SHP77 treated with DMSO at 0.1 percent for 48 hours (cell line): ENCODE results near the gene MIB1.

Experiments
- DNase-seq: peaks from one replicate; lab custom pipeline; 2025; lab: John Stamatoyannopoulos, UW

Gene MIB1

DNA sequence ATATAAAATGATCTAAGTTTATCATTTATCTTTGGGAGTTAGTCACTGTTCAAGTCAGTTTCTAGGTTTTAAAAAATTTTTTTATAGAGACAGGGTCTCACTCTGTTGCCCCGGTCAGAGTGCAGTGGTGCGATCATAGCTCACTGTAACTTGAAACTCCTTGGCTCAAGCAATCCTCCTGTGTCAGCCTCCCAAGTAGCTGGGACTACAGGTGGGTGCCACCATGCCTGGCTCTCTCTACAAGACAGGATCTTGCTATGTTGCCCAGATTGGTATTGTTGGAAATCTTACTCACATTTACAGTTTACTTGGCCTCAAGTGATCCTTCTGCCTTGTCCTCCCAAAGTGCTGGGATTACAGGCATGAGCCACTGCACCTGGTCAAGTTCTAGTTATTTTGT is 74.5 kb downstream of the MIB1 start:
- DNase-seq, result no peak

DNA sequence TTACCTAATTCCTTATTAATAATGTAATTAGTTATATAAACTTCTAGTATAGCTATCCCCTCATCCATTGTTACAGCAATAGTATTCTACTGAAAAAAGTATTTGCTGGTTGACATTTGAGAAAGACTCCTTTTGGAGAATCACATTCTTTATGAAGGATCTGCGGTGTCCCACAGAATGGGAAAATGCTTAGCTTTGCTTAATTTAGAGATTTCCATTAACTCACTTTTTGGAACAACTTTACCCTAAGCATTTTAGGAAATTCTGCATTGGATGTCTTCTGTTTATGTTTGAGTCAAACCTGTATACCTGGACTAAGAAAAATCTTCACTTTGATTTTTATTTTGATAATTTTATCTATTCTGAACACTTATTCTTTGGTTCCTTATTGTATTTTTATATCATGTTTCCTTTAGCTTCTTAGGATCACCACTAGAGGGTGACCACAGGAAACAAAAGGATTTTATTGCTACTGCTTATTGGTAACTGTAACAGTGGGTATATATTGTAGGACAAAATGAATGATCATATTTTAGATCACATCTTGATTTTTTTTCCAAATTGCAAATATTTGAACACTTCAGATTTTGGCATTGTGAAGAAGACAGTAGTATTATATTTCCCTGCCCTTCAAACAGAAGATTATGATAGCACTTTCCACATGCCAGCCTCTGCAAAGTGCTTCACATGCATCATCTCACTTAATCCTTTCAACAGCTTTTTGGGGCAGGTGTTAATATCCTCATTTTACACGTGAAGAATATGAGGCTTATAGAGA is 79.6 kb downstream of the MIB1 start:
- DNase-seq, result no peak

DNA sequence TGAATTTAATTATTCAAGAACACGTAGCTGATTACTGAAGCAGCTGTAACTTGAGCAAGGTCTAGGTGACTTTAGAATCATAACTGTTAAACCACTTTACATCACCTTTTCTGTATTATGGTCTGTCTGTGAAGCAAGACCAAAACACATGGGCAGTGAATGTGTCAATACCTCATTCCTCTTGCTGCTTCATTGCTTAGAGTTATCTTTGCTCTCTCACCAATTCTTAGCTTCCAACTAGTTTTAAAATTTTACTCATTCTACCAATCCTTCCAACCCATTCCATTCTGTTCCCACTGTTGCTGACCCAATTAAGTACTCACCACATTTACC is 80.2 kb downstream of the MIB1 start:
- no peak for DNase-seq

DNA sequence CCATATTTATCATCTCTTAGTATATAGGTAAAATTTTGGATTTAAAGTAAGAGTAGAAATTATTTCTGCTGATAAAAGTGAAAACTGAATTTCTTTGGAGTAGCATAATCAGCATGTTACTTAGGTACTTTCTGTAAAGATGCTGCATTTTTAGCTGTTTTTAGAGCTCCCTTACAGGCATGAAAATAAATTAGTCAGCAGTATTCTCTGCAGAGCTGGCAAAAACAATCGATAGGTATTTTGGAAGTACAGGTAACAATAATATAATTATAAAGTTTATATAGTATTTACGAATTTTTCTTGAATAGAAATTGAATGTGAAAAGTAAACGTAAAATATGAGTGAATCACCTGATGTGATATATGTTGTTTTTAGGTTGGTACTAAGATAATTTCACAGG is 83.3 kb downstream of the MIB1 start:
- no peak for DNase-seq

DNA sequence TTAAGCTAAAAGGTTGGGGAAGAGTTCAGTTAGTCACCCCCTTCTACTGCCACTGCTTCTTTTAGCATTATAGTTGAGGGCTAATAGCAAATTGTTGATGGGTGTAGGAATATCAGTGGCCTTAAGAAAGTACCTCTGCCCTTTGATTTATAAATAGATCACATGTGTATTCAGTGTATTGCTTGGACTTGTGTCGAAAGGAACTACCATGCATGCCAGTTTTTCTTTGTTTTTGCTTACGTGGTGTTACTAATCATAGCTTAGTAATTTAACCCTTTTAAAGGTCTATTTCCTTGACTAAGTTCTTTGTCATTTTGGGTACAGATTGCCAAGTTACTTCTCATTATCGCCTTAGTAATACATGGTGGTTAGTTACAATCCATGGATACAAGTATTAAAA is 85.6 kb downstream of the MIB1 start:
- no peak for DNase-seq

DNA sequence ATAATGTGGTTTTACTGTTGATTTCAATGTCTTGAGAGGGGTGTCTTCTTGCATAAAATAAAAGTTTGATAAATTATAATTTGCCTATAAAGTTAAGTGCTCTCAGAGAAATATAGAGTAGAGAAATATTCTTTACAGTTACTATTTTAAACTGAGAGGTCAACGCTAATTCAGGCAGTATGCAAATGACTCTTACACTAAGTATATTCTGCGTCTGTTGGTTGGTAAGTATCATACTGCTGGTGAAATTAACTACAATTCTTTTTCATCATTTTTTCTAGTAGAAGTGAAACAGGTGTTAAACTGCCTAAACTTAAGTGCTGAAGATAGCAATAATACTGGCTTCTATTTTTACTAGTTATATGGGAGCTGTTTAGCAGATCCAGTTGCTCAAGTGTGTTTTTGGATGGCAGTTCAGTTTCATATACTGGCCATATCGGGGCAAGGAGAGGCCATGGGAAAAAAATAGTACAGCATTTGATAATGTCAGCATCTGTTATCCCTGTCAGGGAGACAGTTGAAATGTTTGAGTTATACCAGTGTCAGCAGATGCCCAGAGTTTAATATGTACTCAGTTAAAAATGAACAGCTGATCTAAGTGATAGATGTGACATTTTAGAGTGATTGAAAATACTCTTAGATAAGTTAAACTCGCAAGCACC is 86.2 kb downstream of the MIB1 start:
- no peak for DNase-seq

DNA sequence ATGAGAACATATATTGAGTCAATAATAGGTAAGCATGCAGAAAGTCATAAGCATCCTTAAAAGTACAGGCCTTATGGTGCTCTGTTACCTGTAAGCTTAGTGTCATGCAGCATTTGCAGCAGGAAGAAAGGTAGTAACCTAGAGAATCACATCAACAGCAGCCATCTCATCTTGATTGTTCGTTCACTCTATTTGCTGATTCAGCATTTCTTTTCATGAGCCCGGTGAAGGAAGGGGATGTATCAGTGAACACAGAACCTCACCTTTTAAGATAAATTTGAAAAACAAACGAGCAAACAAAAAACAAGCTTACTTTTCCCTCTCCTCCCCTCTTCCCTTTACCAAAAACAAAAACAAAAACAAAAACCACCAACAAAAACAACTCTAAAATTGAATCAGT is 89.9 kb downstream of the MIB1 start:
- DNase-seq, result no peak

DNA sequence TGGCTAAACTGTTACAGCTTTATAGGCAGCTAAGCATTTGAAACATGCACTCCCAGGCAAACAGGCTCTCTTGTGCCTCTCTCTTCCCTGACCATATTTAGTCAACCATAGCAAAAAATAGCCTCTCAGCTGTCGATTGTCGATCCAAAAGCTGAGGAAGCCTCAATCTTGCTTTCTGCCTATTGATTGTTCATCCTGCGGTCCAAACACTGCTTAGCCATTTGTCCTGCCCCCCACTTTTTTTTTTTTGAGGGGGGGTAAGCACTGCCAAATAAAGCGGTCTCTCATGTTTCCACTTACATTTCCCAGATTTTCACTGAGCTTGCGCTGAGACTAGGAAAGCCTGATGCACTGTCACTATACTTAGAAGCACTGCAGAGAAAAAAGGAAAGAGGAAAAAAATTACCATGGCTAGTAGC is 90.8 kb downstream of the MIB1 start:
- no peak for DNase-seq

DNA sequence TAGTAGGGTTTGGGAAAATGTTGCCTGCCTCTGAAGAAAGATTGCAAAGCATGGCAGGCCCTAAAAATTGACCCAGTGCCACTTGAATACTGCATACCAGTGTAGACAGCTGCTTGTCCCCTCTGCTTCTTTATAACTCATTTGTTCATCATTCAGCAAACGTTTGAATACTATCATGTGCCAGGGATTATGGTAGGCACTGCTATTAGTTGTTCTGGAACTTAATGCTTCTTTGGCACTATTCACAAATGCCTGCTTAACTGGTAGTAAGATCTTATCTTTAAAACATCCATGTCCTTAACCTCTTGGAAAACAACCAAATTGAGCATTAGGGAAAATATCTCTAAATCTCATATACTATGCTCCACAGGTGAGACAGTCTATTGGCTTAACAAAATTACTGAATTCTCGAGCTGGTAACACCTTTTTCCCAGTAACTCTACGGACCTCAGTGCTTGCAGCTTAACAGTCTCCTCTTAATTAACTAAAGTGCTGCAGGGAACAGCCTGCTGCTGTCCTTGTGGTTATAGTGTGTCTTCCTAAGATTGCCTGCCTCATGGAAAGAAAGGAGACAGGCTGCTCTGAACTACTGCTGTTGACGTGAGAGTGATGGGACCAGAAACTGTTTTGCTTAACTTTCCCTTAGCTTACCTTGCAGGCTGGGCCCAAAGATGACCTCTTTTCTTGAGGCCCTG is 93.2 kb downstream of the MIB1 start:
- no peak for DNase-seq

DNA sequence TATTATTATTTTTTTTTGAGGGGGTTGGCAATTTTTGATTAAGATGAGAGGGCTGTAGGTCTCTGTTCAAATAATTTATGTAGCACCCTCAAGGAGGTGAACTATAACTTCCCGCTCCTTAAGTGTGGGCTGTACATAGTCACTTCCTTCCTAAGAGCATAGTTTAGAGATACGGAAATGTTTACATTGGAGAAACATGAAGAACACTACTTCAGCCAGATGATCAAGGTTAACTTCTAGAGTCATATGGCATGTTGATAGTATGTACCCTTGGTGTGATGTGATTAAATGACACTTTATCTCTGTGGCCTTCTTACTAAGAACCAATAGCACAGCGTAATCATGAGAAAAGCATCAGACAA is 93.7 kb downstream of the MIB1 start:
- no peak for DNase-seq

DNA sequence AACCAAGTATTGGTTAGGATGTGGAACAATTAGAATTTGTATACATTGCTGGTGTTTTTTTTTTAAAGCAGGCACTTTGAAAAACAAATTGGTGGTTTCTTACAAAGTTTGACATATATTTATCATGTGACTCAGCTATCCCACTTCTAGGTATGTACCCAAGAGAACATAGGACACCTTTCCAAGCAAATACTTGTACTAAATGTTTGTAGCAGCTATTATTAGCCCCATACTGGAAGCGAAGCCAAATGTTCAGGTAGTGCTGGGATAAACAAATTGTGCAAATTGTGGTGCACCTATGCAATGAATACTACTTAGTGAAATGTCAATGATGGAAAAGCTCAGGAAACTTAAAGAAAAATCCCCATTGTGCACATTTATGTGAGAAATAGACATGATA is 101.0 kb downstream of the MIB1 start:
- no peak for DNase-seq

DNA sequence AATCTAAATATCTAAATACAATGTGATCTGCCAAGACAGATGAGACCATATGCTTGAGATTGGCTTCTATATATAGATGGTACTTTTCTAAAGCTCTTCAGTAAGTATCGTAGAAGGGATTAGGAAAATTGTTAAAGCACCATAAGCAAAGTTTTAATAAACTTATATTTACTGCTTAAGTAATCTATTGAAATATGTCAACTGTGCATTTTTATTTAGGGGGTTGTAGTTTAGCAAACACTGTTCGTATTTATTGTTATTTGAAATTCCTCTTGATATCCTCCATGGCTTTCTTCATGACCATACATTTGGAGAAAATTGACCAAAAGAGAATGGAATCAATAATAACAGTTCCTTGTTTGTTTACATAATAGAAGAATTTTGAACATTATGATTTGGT is 102.7 kb downstream of the MIB1 start:
- DNase-seq, result no peak

DNA sequence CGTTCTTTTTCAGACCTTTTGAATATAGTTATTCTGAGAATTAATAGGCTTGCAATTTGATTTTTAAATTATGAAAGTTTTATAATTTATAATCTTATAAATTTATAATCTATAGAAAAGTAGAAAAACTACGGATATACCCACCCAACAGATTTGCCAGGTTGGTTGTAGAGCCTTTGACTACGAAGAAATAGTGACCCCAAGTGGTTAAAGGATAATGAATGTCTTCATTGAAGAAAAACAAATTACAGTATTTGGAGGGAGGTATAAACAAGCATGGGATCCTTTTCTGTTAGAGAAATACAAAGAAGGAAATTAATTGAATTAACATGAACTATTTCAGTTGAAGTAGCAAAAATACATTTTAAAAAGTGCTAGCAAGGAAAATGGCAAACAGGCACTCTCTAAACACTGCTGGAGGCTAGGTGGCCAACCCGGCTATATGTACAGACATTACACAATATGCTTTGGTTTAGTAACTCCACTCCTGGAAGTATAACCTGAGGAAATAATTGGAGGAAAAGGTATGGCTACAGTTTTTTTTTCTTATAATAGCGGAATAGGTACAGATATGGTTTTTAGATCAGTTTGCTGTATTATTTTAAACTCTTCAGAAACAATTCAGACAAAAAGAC is 110.9 kb downstream of the MIB1 start:
- DNase-seq, result no peak

DNA sequence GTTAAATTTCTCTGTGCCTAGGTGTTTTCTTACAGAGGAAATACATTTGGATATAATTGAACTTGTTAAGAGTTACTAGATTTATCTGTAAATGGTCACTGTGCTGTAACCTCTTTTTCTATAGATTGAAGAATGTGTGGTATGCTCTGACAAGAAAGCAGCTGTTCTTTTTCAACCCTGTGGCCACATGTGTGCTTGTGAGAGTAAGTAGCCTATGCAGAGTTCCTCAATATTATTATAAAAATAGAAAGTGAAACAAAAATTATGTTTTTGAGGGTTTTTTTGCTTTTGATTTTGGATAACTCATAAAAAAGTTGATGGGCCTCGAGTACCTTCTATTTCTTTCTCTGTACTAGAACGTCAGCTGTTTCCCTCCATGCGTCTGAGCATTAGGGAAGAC is 112.4 kb downstream of the MIB1 start:
- no peak for DNase-seq

DNA sequence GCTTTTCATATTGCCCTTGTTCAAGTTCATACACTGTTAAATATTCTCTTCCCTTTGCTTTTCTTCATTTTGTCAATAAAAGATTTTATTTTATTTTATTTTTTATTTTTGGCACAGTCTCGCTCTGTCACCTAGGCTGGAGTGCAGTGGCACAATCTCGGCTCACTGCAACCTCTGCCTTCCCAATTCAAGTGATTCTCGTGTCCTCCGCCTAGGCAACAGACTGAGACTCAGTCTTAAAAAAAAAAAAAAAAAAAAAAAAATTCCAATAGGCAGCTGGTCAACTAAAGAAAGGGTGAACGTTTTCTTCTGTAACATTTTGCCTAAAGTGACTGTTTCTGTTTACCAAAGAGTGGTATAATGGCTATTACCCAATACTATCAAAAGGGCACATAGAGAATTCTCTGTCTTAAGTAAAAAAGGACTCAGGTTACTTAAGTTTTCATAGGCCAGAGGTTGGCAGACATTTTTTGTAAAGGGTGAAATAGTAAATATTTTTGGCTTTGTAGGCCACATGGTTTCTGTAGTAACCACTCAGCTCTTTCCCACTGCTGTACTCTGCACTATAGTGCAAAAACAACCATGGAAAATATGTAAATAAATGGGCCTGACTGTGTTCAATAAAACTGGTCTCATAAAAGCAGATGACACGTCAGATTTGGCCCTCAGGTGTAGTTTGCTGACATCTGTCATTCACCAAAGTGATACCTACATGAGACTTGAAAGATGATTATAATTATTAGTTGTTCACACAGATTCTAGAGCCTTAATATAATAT is 113.4 kb downstream of the MIB1 start:
- DNase-seq, result no peak

DNA sequence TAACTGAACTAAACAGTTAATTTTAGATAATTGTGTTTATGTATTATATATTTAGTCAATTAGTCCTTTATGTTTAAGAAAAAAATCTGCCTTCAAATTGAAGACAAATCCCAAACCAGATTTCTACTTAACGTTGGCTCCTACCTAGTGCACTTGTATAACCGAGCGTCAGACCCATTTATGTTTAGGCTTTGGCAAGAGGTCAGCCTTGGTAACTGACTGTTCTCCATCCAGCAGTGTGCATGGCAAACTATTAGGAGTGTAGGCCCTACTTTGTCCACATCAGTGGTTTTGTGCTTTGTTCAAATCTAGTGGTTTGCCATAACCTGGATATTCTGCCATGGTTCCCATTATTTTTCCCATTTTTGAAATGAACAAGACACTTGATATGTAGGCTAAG is 114.8 kb downstream of the MIB1 start:
- DNase-seq, result no peak

DNA sequence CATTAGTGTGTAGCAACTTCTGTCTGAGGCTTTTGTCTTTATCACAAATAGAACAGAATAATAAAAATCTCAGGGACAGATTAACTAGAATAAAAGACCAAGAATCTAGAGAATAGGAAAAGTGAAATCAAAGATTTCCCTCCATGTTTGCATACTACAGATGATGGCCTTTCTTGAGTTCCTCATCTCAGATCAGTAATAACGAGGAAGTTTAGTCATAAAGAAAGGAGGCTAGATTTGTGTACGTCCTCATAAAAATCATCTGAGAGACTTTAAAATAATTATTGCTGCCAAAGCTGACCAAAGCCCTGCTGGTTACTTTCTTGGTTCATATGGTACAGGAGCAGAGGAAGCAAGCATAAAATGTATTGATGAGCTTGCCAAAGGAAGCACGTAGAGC is 117.3 kb downstream of the MIB1 start:
- no peak for DNase-seq

DNA sequence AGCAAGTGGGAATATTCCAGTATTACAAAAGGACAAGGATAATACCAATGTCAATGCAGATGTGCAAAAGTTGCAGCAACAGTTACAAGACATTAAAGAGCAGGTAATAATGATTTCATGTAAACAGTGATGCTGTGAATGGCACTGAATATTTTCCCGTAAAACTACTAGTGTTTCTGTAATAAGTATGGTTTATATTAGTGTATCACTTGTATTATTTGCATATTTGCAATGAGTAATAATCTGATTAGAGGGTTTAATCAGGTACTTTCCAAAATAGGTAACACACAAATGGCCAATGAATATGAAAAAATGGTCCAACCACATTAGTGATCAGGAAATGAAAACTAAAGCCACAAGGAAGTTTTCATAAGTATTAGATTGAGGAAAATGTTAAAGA is 118.0 kb downstream of the MIB1 start:
- no peak for DNase-seq

DNA sequence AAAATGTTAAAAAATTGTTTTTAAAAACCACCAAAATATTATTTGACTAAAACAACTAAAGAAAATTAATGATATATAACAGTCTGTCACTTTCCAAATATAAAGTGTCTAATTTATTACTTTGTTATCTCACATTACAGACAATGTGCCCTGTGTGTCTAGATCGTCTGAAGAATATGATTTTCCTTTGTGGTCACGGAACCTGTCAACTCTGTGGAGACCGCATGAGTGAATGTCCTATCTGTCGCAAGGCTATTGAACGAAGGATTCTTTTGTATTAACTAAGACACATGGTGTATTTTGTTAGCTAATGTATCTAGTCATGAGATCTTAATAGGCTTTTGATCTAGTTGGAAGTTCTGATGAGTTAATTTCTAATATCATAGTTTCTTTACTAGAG is 123.8 kb downstream of the MIB1 start:
- DNase-seq, result no peak

DNA sequence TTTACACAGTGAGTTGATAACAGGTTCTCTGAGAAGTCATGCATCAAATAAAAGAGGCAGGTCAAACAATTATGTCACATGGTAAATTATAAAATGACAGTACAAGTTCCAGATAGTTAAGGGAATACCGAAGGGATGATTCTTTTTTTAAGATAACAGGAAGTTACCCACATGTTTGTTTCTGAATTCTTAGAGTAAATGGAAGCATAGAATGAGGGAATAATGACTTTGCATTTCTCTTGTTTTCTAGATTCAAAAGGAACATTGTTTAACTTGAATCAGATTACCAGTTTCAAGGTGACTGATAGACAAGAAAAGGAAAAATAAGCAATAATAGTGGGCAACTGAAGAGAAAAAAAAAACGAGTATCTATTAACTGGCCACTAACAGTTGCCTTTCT is 124.5 kb downstream of the MIB1 start:
- no peak for DNase-seq

DNA sequence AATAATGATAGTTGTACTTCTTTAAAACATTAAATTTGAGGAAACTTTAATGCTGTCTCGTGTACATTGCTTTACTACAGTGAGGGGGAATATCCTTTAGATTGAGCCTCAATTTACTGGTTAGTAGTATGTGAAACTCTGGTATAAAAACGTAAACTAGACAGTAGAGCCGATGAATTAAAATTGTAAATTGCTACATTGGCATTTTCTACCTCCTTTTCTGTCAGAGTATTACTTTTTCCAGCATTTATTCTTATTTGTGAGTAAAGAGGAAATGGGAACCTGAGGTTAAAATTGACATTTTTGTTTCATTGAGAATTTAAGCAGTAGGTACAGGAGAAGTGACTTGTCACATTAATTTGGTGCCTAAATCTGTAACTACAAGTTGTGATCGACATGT is 128.2 kb downstream of the MIB1 start:
- no peak for DNase-seq

DNA sequence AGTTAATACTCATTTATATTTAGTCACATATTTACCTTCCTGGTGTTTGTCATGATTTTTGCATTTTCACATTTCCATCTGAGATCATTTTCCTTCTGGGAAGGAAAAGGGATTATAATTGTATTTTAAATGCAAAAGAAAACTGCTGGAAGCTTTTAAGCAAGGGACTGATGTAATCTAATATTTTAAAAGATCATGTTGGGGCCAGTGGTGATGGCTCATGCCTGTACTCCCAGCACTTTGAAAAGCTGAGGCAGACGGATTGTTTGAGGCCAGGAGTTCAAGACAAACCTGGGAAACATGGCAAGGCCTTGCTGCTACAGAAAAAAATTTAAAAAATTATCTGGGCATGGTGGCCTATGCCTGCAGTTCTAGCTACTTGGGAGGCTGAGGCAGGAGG is 149.0 kb downstream of the MIB1 start:
- no peak for DNase-seq
